Measurements from ENCODE around the gene STX17.
"Not testable (repeated sequence)": the region's sequence is repeated elsewhere in the genome, so short reads cannot be mapped to it uniquely, and the experiment has no call there.

Gene STX17

DNA sequence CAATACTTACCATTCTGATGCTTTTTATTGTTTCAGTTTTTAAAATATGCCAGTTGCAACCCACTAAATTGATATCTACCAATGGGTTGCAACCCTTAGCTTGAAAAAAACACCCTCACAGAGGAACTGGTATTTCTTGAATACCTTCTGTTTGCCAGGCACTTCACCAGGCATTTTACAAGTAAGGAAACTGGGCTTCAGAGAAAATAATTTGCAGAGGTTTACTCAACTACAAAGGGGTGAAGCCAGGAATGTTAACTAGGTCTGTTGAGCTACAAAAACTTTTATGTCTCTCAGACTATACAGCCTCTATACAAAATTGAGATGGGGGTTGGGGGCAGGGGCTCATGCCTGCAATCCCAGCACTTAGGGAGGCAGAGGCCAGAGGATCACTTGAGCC lies 65.0 kb downstream of the STX17 start:
- no peak for DNase-seq (ENCODE audit: low read depth)

DNA sequence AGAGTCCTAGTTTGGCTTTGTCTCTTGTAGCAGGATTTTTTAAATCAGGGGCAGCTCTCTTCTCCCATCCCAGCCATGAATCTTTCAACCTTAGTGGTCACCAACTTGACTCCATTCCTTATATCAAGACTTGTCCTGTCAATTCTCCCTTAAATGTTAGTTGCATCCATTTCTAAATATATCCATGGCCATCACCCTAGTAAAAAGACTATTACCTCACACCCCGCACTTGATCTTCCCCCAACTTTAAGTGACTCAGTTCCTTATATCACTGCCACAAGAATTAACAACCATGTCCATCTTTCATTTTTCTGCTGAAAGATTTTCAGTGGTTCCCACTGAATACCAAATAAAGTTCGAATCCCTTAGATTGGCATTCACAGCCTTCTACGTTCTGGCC lies 67.0 kb downstream of the STX17 start:
- DNase-seq (ENCODE audit: low read depth), result no peak

DNA sequence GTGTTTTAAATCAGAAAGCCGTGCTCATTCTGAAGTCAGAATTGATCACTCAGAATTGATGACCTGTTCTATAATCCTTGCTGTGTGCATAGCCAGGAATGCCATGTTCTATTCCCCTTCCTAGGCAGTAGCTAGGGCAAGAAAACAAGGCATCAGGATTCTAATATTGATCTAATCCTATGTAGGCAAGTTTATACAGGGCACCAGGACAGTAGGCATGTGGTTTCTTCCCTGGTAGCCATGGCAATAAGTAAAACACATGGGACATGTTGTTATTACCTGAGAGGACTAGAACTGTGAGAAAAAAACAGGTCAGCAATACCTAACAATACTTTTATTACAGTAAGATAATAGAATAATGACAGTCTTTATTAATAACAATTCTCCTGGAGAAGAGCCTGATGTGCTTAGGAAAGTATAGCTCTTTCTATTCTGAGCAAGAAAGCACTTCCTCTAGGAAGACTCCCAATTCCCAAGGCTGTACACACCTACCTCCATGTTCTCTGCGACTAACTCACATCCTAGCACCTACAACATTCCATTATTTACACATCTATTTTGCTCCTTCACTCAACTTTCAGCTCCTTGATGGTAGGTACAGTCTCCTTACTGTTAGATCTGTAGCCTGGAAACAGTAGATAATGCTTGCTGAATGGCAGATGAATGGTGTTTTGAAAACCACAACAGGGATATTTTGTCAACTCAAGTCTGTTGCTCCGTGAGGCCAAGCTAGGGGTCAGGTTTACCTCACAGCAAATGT lies 70.8 kb downstream of the STX17 start:
- no peak for DNase-seq (ENCODE audit: low read depth)

DNA sequence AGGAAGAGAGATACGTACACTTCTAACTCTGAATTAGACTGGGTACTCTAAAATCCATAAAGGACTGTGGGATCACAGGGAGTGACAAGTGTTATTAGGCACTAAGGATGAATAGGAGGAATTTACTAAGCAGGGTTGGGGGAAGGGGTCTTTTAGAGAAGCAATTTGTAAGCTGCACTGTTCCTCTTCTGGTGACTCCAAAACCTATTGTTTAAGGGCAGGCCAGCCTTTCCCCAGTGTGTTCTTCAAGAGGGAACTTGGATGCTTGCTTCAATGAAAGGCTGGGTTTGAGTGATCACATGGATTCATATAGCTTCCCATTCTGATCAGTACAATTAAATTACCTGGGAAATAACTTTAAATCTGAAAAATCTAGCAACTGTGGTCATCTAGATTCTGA lies 71.8 kb downstream of the STX17 start:
- no peak for DNase-seq (ENCODE audit: low read depth)

DNA sequence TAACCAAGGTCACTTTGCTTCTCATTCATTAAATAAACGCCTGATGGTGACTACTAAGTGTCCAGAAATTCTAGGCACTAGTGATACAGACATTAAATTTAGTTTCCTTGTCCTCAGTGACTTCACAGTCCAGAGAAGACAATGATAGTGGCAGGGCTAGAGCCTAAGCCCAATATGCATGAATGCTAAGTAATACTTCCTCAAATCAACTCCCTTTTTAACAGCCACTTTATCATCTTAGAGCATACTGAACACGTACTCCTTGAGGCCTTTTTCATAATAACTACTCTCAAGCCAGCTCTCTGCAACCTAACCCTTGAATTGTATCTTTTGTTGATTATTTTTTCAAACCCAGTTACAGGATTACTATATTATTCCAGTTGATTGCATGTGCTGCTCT lies 74.1 kb downstream of the STX17 start:
- no peak for DNase-seq (ENCODE audit: low read depth)

DNA sequence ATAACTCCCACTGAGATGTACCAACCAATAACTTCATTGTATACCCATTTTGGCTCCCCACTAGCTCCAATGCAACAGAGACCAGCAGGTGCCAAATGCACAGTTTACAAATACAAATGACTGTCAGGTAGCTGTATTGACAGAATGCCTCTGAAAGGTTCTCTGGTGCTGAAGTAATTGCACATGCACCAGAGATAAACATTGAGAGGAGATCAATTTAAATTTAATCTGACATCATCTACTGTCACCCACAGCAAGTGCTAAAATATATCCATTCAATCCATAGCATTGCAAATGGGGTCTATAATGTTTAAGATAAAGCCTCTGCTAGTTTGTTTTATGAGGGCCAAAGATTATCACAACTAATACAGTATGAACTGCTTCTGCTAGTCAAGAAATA lies 80.2 kb downstream of the STX17 start:
- DNase-seq (ENCODE audit: low read depth), result no peak

DNA sequence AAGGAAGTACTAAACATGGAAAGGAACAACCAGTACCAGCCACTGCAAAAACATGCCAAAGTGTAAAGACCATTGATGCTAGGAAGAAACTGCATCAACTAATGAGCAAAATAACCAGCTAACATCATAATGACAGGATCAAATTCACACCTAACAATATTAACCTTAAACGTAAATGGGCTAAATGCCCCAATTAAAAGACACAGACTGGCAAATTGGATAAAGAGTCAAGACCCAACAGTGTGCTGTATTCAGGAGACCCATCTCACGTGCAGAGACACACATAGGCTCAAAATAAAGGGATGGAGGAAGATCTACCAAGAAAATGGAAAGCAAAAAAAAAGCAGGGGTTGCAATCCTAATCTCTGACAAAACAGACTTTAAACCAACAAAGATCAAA lies 84.1 kb downstream of the STX17 start:
- not testable (repeated sequence) for DNase-seq (ENCODE audit: low read depth)

DNA sequence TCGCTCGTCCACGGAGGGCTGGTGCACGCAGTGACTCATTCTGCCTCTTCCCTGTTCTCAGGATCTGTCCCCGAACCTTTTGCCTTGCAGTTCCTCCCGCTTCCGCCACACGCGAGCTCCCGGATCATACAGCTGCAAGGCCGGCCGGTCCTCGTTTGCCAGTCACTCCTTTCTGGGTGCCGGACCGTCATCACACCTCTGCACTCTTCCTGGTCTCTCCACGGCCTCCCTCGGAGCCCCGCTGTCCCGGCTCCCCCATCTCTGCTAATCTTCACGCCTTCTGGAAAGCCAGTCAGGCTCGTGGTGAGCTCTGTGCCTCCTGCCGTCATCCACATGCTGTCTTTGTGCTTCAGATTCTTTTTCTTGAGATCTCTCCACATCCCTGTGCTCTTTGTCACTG lies 91.8 kb downstream of the STX17 start:
- DNase-seq (ENCODE audit: low read depth), result no peak

DNA sequence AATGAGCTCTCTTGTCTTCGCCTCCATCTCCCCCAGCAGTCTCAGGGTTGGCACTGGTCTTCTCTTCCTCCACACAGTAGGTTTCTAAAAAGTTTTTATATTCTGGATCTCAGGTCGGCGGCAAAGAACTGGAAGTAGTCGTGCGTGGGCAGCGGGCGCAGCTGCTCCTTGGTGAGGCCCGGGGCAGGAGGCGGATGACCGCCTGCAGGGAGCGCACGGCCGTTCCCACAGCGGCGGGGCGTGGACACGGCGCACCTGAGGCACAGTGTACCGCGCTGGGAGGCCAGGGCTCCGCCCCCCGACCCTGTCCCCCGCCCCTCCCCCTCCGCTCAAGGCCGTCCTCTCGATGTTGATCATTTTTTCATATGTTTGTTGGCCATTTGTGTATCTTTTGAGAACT lies 92.4 kb downstream of the STX17 start:
- DNase-seq (ENCODE audit: low read depth), result no peak

DNA sequence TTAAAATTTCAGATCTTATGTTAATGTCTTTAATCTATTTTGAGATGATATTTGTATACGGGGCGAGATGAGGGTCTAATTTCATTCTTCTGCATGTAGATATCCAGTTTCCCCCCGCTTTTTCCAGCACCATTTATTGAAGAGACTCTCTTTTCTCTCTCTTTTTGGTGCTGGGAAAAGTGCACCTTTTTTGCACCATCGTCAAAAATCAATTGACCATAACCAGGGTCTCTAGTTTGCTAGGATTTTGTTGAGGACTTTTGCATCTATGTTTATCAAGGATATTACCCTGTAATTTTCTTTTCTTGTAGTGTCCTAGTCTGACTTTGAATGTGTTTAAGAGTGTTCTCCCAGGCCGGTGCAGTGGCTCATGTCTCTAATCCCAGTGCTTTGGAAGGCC lies 93.3 kb downstream of the STX17 start:
- DNase-seq (ENCODE audit: low read depth), result no peak

DNA sequence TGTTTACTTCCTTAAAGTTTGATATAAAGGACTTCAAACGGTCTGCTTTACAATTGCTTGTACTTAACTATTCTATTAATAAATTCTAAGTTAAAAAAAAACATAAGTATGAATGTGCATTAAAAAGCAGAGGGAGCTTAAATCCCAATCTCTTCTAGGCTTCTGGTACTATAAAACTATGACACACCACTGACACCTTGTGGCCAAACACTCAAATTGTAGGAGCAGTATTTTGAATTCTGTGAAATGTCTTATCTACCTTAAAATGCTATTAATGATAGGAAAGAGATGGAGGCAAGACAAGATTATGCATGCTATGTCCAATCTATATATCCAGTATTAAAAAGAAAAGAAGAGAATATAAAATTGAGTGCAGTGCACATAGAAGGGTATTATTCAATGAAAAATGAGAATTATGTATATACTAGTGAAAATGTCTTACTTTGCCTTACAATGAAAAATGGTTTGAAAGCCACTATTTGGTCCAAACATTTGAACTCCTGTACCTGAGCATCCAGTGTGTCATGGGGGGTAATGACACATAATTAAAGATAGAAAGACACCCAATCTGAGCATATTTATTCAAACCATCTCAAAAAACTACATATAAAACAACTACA lies 104.7 kb downstream of the STX17 start:
- no peak for DNase-seq (ENCODE audit: low read depth)

DNA sequence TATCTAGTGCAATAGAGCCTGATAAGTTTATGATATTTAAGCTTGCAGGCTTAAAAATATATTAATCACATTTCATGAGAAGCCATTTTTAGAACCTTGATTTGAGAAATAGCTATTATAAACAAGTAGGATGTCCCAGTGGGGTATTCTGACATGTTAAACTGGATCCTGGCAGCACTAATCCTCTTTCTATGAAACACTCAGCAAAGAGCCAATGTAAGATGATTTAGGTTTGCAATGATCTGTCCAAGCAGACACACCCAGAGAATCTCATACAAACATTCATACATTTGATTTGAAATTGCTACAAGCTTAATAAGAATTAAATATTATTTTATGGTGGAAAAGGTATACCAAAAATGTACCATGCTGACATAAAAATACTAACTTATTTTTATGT lies 105.8 kb downstream of the STX17 start:
- no peak for DNase-seq (ENCODE audit: low read depth)

DNA sequence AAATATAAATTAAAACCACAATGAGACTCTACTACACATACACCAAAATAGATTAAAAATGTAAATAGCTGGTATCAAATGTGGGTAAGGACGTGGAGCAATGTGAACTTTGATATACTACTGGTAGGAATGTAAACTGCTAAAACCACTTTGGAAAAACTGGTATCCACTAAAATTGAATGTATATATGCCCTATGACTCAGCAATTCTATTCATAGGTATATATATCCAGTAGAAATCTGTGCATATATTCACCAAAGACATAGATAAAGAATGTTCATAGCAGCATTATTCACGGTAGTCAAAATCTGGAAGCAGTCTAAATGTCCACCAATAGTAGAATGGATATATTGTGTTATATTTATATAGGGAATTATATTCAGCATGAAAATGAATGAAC lies 107.1 kb downstream of the STX17 start:
- no peak for DNase-seq (ENCODE audit: low read depth)

DNA sequence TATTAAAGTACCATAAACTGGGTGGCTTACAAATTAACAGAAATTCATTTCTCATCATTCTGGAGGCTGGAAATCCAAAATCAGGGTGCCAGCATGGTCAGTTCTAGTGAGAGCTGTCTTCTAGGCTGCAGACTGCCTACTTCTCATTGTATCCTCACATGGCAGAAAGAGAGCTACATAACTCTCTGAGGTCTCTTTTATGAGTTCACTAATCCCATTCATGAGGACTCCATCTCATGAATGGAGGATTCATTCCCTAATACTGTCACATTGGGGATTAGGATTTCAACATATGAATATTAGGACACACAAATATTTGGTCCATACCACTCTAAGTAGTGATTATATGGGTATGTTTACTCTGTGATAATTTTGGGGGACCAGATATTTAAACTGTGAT lies 108.4 kb downstream of the STX17 start:
- no peak for DNase-seq (ENCODE audit: low read depth)

DNA sequence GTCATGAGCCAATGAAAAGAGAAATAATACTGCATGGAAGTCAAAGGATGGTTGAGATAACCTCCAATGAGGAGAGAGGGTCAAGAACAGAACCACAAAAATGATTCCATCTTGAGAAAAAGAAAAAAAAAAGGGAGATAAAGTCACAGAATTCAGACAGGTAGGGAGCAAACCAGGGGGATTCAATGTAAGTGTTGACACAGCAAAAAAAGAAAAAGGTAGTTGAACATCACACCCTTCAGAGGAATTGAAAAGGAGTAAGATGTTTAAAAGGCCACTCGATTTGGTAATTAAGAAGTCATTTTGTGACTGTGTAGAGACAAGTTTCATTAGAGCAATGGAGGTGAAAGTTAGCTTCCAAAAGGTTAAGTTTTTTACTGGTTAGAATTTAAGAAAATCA lies 113.1 kb downstream of the STX17 start:
- no peak for DNase-seq (ENCODE audit: low read depth)

Measured in activated T-helper 1 cell treated with Interleukin-2 at 50 U/mL for 16 hours (primary cell).